HFF-Myc (cell line): ENCODE results near the gene TMEM38B.

Source experiments
- DNase-seq: peaks from one replicate; pipeline ENCODE4 v3.0.0-alpha.2; 2011; ENCODE audit warnings: low read depth; ENCODE audit errors: extremely low read depth
- H3K4me3 ChIP-seq: replicated peaks from 2 replicates; pipeline ENCODE4 v1.5.1; 2011; ENCODE audit warnings: low read depth, mild to moderate bottlenecking, control low read depth, low read length
- TF ChIP-seq, protein P1 (sequence below): IDR thresholded peaks from 2 replicates; pipeline ENCODE4 v1.5.1; 2012; ENCODE audit warnings: mild to moderate bottlenecking, low read depth, low read length, control low read depth; ENCODE audit errors: missing control alignments

Gene TMEM38B

DNA sequence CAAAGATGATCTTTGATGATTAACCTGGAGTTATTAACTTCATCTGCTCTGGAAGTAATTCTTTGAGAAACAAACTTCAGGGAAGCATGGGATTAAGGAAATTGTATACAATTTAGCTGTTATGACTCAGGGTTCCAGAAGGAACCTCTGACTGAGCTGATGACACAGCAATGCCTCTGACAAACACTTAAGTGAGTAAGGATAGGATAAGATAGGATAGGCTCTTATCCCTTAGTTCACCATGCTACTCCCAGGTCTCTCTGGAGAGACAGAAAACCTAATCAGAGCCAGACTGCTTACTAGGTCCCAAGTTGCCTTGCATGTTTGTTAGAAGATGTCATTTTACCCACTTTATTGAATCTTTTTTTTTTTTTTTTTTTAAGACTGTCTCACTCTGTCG lies 12.6 kb upstream of the TMEM38B start:
- TF ChIP-seq, protein P1, sequence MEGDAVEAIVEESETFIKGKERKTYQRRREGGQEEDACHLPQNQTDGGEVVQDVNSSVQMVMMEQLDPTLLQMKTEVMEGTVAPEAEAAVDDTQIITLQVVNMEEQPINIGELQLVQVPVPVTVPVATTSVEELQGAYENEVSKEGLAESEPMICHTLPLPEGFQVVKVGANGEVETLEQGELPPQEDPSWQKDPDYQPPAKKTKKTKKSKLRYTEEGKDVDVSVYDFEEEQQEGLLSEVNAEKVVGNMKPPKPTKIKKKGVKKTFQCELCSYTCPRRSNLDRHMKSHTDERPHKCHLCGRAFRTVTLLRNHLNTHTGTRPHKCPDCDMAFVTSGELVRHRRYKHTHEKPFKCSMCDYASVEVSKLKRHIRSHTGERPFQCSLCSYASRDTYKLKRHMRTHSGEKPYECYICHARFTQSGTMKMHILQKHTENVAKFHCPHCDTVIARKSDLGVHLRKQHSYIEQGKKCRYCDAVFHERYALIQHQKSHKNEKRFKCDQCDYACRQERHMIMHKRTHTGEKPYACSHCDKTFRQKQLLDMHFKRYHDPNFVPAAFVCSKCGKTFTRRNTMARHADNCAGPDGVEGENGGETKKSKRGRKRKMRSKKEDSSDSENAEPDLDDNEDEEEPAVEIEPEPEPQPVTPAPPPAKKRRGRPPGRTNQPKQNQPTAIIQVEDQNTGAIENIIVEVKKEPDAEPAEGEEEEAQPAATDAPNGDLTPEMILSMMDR = no peak
- no peak for DNase-seq
- H3K4me3 ChIP-seq = no peak overlapping the region

- DNase-seq = no peak
- H3K4me3 ChIP-seq = no peak overlapping the region
- TF ChIP-seq, protein P1 = no peak
These were observed 10.6 kb upstream of the TMEM38B start for GRCh38 chr9:105683688-105684275.

DNA sequence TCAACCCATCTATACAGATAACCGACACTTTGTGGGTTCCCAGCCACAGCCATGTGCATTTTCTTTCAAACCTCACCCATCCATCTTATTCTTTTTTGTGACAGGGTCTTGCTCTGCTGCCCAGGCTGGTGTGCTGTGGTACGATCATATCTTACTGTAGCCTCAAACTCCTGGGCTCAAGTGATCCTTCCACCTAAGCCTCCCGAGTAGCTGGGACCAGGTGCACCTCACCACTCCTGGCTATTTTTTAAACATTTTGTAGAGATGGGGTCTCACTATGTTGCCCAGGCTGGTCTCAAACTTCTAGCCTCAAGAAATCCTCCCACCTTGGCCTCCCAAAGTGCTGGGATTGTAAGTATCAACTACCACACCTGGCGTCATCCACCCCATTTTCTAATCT lies 7.4 kb upstream of the TMEM38B start:
- H3K4me3 ChIP-seq = no peak overlapping the region
- DNase-seq = no peak
- TF ChIP-seq, protein P1 = no peak

DNA sequence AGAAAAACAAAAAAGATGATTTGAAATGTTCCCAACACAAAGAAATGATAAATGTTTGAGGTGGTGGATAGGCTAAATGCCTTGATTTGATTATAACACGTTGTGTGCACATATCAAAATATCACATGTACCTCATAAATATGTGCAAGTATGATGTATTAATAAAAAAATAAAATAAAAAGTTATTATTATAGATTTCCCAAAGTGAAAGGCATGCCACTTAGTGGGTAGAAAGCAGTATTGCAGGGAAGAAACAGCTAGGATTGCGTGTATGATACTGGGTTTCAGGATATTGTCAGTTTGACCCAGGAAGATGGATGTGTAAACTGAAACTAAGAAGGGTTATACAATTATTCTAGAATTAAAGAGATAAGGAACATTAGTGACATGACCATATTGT lies 3.6 kb upstream of the TMEM38B start:
- H3K4me3 ChIP-seq = no peak overlapping the region
- TF ChIP-seq, protein P1 = peak; percentile 36
- DNase-seq = no peak

- no peak for DNase-seq
- H3K4me3 ChIP-seq = peak overlapping the region; percentile 84
- TF ChIP-seq, protein P1 = no peak
These were observed 729 bp upstream of the TMEM38B start for GRCh38 chr9:105693435-105694189.

GRCh38 chr9:105694848-105695581 lies 674 bp downstream of the TMEM38B start:
- DNase-seq = no peak
- TF ChIP-seq, protein P1 = no peak
- peak overlapping the region; percentile 84 for H3K4me3 ChIP-seq
